LNCAP (cell line): ENCODE data around the gene CAT.

Experiments used
- CTCF ChIP-seq: fragments of 450-650 bp; IDR thresholded peaks from 2 replicates; pipeline ENCODE4 v1.5.1; 2017; ENCODE audit warnings: mild to moderate bottlenecking

Gene CAT

GRCh38 chr11:34502949-34503348 is 64.2 kb downstream of the CAT start:
- no peak for TF ChIP-seq CTCF

GRCh38 chr11:34505874-34506273 is 67.1 kb downstream of the CAT start:
- TF ChIP-seq CTCF = no peak

GRCh38 chr11:34507156-34507555 is 68.4 kb downstream of the CAT start:
- TF ChIP-seq CTCF = no peak

GRCh38 chr11:34507610-34508009 is 68.9 kb downstream of the CAT start:
- no peak for TF ChIP-seq CTCF

GRCh38 chr11:34508524-34508923 is 69.8 kb downstream of the CAT start:
- no peak for TF ChIP-seq CTCF

- TF ChIP-seq CTCF = no peak
These were observed 70.7 kb downstream of the CAT start for GRCh38 chr11:34509336-34509876.

- TF ChIP-seq CTCF = no peak
These were observed 71.5 kb downstream of the CAT start for GRCh38 chr11:34510218-34510617.

GRCh38 chr11:34510673-34511072 is 71.9 kb downstream of the CAT start:
- TF ChIP-seq CTCF = no peak
